NCI-H774 (cell line): ENCODE measurements around the gene INPP4B.

Experiments used
- DNase-seq: peaks from one replicate; lab custom pipeline; 2025; lab: John Stamatoyannopoulos, UW

Gene INPP4B

GRCh38 chr4:142126890-142127497, 719.1 kb downstream of the INPP4B start:
- peak; percentile 52 for DNase-seq

GRCh38 chr4:142124874-142125273, 721.2 kb downstream of the INPP4B start:
- DNase-seq, result no peak

- DNase-seq, result no peak
Measured at GRCh38 chr4:142121448-142122350, 724.4 kb downstream of the INPP4B start.

- DNase-seq, result no peak
Measured at GRCh38 chr4:142120921-142121320, 725.2 kb downstream of the INPP4B start.

- DNase-seq, result no peak
Measured at GRCh38 chr4:142112451-142112850, 733.6 kb downstream of the INPP4B start.

- no peak for DNase-seq
Measured at GRCh38 chr4:142110136-142110535, 736.0 kb downstream of the INPP4B start.

- no peak for DNase-seq
Measured at GRCh38 chr4:142104041-142104440, 742.1 kb downstream of the INPP4B start.

- no peak for DNase-seq
Measured at GRCh38 chr4:142101401-142101800, 744.7 kb downstream of the INPP4B start.

GRCh38 chr4:142100941-142101340, 745.2 kb downstream of the INPP4B start:
- no peak for DNase-seq

- DNase-seq, result no peak
Measured at GRCh38 chr4:142098900-142099545, 747.1 kb downstream of the INPP4B start.

- DNase-seq, result no peak
Measured at GRCh38 chr4:142098380-142098779, 747.7 kb downstream of the INPP4B start.

- no peak for DNase-seq
Measured at GRCh38 chr4:142097015-142097414, 749.1 kb downstream of the INPP4B start.

- DNase-seq, result peak; percentile 66
Measured at GRCh38 chr4:142095886-142096605, 750.1 kb downstream of the INPP4B start.

GRCh38 chr4:142092941-142093340, 753.2 kb downstream of the INPP4B start:
- no peak for DNase-seq

GRCh38 chr4:142091691-142092182, 754.4 kb downstream of the INPP4B start:
- DNase-seq, result no peak

- no peak for DNase-seq
Measured at GRCh38 chr4:142091085-142091513, 755.0 kb downstream of the INPP4B start.

- DNase-seq, result no peak
Measured at GRCh38 chr4:142088906-142089305, 757.2 kb downstream of the INPP4B start.

GRCh38 chr4:142085513-142086292, 760.4 kb downstream of the INPP4B start:
- no peak for DNase-seq

- DNase-seq, result no peak
Measured at GRCh38 chr4:142083264-142083663, 762.8 kb downstream of the INPP4B start.

- DNase-seq, result no peak
Measured at GRCh38 chr4:142081025-142081424, 765.1 kb downstream of the INPP4B start.

GRCh38 chr4:142079959-142080358, 766.1 kb downstream of the INPP4B start:
- no peak for DNase-seq
